ENCODE data around the gene GPHN. TPM values are rescaled to one million over a fixed set of nuclear protein-coding genes. Genes with fewer than 3 reads are reported as not detected.

The GPHN gene
- total RNA-seq, 3 donors from 2014 or later: 32.8 to 57.0 (median 38.1) TPM

DNA sequence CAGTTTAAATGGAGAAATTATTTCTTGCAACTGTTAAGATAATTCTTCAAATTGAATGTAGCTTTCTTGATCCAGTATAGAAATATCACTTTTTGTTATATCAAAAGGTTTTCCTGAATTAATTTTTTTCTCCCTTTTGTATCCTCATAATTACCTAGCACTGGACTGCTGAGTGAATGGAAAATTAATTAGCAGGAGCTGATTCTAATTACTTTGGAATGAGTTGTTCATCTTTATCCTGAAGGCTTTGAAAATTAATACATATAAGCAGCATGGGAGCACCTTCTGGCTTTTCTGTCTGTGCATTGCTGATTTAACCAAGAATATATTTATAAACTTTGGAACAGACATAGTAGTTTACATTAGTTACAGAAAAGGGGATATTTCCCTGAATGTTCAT is 373.6 kb downstream of the GPHN start:
- no peak for TF ChIP-seq CTCF (IDR thresholded peaks at IDR 0.05)
- DNase-seq: no peak
- Histone ChIP-seq H3K4me3 (no peak overlapping the region), H3K4me1 (ENCODE audit: low read depth) (no peaks in the 10 kb centered on the region), H3K9me3 (peaks cover under 1% of the 10 kb centered on the region), H3K36me3 (ENCODE audit: low read depth) (no peaks in the 10 kb centered on the region)
- ATAC-seq: no peak
- intact Hi-C loops (cut with DNase I, micrococcal nuclease): no loop called here

DNA sequence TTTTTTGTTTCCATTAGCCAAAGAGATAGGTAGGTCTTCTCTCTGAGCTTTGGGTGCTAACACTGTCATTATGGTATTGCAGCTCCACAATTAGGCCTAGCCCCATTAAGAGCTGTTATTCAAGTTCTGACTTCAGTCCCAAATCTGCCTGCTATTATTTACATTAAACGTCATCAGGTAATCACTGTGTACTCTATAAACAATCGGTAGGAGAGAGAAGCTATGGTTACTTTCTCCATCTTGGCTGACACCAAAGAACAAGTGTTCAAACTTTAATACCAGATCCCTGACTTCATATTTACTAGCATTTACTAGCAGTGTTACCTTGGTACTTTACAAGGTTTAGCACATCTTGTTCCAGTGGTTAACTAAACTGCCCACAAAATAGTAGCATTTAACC is 376.2 kb downstream of the GPHN start:
- no peak for TF ChIP-seq CTCF (IDR thresholded peaks at IDR 0.05)
- no peaks in the 10 kb centered on the region for H3K4me1 ChIP-seq (ENCODE audit: low read depth)
- peaks cover 6% of the 10 kb centered on the region for H3K9me3 ChIP-seq
- H3K36me3 ChIP-seq (ENCODE audit: low read depth): no peaks in the 10 kb centered on the region
- DNase-seq: no peak
- intact Hi-C loops (cut with DNase I, micrococcal nuclease): no loop called here
- H3K4me3 ChIP-seq: no peak overlapping the region
- no peak for ATAC-seq

DNA sequence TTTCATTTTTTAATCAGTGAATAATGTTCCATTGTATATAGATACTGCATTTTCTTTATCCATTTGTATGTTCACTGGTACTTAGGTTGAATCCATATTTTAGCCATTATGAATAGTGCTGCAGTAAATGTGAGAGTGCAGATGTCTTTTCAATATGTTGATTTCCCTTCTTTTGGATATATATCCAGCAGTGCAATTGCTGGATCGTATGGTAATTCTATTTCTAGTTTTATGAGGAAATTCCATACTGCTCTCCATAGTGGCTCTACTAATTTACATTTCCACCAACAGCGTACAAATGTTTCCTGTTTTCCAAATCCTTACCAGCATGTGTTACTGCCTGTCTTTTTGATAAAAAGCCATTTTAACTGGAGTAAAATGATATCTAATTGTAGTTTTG is 392.8 kb downstream of the GPHN start:
- no peak for ATAC-seq
- TF ChIP-seq CTCF (IDR thresholded peaks at IDR 0.05): no peak
- Histone ChIP-seq H3K9me3 (no peaks in the 10 kb centered on the region), H3K36me3 (ENCODE audit: low read depth) (no peaks in the 10 kb centered on the region), H3K4me3 (no peak overlapping the region), H3K4me1 (ENCODE audit: low read depth) (no peaks in the 10 kb centered on the region)
- intact Hi-C loops (cut with DNase I, micrococcal nuclease): no loop called here
- DNase-seq: no peak

DNA sequence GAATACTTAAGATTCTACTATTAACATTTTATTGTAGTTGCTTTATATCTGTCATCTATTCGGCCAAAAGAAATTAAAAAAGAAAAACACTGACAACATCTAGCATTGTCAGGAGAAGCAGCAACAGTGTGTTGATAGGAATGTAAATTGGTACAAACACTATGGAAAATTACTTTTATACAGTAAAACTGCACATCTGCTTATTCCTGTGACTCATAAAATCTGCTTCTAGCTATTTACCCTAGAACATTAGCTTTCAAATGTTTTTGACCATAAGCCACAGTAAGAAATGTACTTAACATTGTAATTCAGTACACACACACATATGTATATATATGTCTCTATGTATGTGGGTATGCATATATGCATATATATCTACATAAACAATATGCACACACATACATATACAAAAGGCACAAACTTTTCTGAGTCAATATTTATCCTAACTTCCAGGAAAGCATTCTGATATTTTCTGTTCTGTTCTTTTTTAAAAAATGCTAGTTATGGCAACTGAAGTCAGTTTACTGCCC is 402.4 kb downstream of the GPHN start:
- TF ChIP-seq CTCF (IDR thresholded peaks at IDR 0.05): no peak
- H3K4me3 ChIP-seq: no peak overlapping the region
- H3K9me3 ChIP-seq: no peaks in the 10 kb centered on the region
- no peaks in the 10 kb centered on the region for H3K36me3 ChIP-seq (ENCODE audit: low read depth)
- ATAC-seq (no peak), DNase-seq (no peak)
- H3K4me1 ChIP-seq (ENCODE audit: low read depth): no peaks in the 10 kb centered on the region
- intact Hi-C loops (cut with DNase I, micrococcal nuclease): no loop called here

- H3K4me3 ChIP-seq: no peak overlapping the region
- intact Hi-C loops (cut with DNase I, micrococcal nuclease): no loop called here
- TF ChIP-seq CTCF (IDR thresholded peaks at IDR 0.05): no peak
- no peaks in the 10 kb centered on the region for H3K36me3 ChIP-seq (ENCODE audit: low read depth)
- DNase-seq (no peak), ATAC-seq (no peak)
- H3K4me1 ChIP-seq (ENCODE audit: low read depth): no peaks in the 10 kb centered on the region
- H3K9me3 ChIP-seq: no peaks in the 10 kb centered on the region
These were observed 408.5 kb downstream of the GPHN start for GRCh38 chr14:66916421-66916820.

DNA sequence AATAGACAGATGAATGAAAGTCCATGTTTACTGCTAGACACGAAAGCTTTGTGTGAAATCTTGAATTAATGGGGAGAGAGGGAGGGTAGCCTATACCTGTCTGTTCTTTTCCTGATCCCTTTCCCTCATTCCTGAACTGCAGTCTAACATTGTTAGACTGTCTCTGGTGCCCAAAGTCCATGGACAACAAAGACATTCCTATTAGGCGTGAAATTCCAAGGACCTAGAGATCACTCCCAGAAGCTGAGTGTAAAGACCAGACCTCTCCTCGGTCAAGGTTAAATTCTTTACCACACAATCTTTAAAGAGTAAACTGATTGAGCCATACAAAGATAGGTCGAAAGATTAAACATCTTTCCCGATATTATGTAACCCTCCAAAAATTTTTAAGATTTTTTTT is 410.6 kb downstream of the GPHN start:
- no peak for TF ChIP-seq CTCF (IDR thresholded peaks at IDR 0.05)
- ATAC-seq: no peak
- Histone ChIP-seq H3K4me3 (no peak overlapping the region), H3K36me3 (ENCODE audit: low read depth) (no peaks in the 10 kb centered on the region), H3K9me3 (no peaks in the 10 kb centered on the region), H3K4me1 (ENCODE audit: low read depth) (no peaks in the 10 kb centered on the region)
- intact Hi-C loops (cut with DNase I, micrococcal nuclease): no loop called here
- no peak for DNase-seq

All from mucosa of descending colon (tissue), 3 donors.